ENCODE measurements around the gene SORCS2.

SORCS2 gene

DNA sequence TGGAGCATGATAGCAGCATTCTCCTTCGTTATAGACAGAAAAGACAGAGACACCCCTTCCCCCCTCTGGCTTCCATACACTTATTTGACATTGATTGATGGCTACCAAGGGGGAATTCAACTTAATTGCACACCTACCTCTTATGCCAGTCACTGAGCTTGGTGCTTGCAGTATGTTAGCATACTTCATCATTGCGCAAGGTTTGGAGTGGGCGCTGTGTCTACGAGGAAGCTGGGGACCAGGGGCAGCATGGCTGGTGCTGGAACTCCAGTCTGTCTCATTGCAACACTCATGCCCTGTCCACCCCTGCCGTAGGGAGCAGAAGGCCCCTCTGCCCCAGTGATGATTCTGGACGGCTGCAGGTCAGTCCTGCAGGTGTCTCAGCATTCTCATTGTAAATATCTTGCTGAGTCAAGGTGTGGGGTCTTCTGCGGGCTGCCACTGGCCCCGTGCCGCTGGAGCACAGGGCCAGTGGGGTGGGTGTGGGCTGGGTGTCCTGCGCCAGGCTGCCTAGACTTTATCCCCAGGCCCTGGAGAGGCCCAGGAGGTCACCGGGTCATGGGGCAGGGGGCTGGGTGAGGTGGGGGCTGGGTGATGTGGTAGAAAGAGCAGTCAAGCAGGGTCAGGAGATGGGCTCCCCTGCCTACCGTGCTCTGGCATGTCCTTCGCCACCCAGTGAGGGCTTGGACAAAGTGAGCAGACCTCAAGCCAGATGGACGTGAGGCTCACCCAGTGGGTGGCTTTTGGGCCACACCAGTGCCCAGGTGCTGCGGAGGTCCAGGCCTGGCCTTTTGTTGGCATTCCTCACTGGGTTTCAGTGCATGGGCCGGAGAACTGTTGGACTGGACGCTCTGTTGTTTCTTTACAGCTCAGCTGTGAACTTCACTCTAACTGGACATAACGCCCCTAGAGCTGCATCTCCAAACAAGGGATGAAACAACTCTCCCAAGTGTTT, 156.9 kb downstream of the SORCS2 start:
- DNase-seq (ENCODE audit: low spot score) = no peak
- H3K27ac ChIP-seq = no peak overlapping the region
- CTCF ChIA-PET = no interaction called here
- POLR2A ChIA-PET (ENCODE audit: low non-redundant PET) = no interaction called here
- TF ChIP-seq CTCF (conservative IDR thresholded peaks at IDR 0.05; ENCODE audit: low read depth) = no peak

GRCh38 chr4:7350396-7350795, 158.1 kb downstream of the SORCS2 start:
- POLR2A ChIA-PET (ENCODE audit: low non-redundant PET) = no interaction called here
- no peak for DNase-seq (ENCODE audit: low spot score)
- no peak for TF ChIP-seq CTCF (conservative IDR thresholded peaks at IDR 0.05; ENCODE audit: low read depth)
- H3K27ac ChIP-seq = no peak overlapping the region
- CTCF ChIA-PET = interaction anchor here (0.7 kb wide), 1 partner anchor 84 kb away, joined by 3 read pairs; the partner anchor contains the start of gene PSAPL1

- no peak for DNase-seq (ENCODE audit: low spot score)
- no peak overlapping the region for H3K27ac ChIP-seq
- ChIA-PET CTCF (no interaction called here), POLR2A (ENCODE audit: low non-redundant PET) (no interaction called here)
- no peak for TF ChIP-seq CTCF (conservative IDR thresholded peaks at IDR 0.05; ENCODE audit: low read depth)
Observed at GRCh38 chr4:7351014-7351413, 158.7 kb downstream of the SORCS2 start.

GRCh38 chr4:7352486-7352885, 160.1 kb downstream of the SORCS2 start:
- no peak for TF ChIP-seq CTCF (conservative IDR thresholded peaks at IDR 0.05; ENCODE audit: low read depth)
- no peak overlapping the region for H3K27ac ChIP-seq
- DNase-seq (ENCODE audit: low spot score) = no peak
- CTCF ChIA-PET = no interaction called here
- POLR2A ChIA-PET (ENCODE audit: low non-redundant PET) = no interaction called here

GRCh38 chr4:7353046-7353790, 160.9 kb downstream of the SORCS2 start:
- H3K27ac ChIP-seq = no peak overlapping the region
- ChIA-PET CTCF (no interaction called here), POLR2A (ENCODE audit: low non-redundant PET) (no interaction called here)
- no peak for TF ChIP-seq CTCF (conservative IDR thresholded peaks at IDR 0.05; ENCODE audit: low read depth)
- no peak for DNase-seq (ENCODE audit: low spot score)

DNA sequence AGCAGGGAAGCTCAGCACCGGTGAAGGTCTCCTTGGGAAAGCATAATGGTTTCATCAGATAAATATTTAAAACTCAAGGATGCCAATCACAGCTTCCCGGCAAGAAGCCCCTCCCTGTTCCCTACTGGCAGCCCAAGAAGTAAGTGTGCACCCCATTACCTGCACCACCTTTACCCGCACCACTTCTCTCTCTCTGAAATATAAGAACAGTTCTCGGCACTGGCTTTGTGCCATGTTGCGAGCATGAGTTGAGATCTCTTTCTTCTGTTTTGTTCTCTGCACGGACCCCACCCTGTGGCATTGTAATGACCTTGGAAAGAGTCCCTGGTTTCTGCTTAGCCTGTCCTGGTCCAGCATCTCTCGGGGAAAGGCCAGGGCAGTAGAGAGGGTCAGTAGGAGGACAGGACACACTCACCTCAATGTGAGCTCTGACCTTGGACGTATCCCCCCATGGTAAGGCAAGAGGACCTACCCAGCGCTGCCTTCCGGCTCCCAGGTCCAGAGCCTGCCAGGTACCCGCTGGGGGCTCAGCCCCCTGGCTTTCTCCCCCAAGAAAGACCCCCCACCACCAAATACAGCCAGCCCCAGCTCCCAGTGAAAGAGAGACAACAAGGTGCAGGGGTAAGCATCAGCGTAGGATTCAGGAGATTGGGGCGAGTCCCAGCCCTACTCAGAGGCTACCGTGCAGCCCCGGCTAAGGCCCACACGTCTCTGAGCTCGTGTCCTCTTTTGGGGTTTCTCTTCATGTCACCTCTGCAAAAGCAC, 161.7 kb downstream of the SORCS2 start:
- no peak overlapping the region for H3K27ac ChIP-seq

More for the DNA sequence above, 161.7 kb downstream of the SORCS2 start:
- TF ChIP-seq CTCF (conservative IDR thresholded peaks at IDR 0.05; ENCODE audit: low read depth) = no peak
- DNase-seq (ENCODE audit: low spot score) = no peak
- ChIA-PET POLR2A (ENCODE audit: low non-redundant PET) (no interaction called here), CTCF (no interaction called here)

All from RWPE1 (cell line).